Activated CD8-positive, alpha-beta memory T cell treated with anti-CD3 and anti-CD28 coated beads, Interleukin-2, amount 50 U/mL, for 4 hours (primary cell): Measurements from ENCODE around the gene FBXW2.

Experiments
- DNase-seq: peaks from one replicate; pipeline ENCODE4 v3.0.0-alpha.2; 2020

The FBXW2 gene

DNA sequence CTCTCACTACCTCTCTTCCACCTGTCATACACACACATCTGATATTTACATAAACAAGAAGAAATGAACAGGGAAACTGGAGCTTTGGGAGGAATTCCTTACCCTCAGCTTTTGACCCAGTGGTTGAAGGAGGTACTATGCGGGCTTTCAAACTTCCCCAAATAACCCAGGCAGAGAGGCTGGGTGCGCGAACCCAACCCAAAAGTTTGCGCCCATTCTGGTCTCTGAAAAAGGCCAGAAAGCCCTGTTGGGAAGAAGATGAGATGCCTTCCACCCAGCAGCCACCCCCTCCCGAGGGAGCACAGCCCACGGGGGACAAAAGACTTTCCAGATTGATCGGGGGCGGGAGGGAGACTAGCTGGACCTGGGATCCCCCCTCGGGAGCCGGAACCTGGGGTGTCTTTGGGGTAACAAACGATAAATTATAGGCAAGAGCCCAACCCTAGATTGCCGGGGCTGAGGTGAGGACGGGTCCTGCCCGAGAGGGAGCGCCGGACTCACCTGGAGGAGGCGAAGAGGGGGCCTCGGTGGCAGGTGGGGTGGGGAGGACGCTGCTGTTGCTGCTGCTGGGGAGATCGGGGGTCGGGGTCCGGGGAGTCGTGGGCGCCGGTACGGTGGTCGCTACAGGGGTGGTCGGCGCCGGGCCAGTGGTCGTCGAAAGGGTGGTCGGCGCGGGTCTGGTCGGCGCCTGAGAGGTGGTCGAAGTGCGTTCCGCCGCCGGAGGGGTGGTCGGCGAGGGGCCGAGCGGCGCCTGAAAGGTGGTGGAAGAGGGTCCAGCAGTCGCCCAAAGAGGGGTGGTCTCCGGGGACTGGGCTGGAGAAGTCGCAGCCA, 79.7 kb downstream of the FBXW2 start:
- DNase-seq = peak; percentile 30

DNA sequence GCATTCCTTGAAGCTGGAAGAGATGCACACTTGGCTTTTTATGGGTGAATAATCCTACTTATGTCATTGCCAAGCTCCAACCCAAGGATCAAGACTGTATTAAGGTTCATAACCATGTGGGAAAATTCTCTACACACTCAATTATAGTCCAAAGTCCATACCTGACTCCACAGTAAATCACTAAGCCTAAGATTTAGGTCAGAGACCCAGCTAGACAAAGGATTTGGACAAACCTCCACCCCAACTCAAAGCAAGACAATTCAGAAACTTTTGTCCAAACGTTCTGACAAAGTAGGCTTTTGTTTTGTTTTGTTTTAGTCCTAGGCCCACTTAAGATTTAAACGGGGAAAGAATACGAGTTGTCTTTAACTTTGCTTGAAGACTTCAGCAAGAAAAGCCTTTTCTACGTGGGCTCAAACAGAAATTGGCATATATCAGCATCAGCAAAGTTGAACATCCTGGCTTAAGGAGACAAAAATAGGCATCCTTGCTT, 80.6 kb downstream of the FBXW2 start:
- no peak for DNase-seq

DNA sequence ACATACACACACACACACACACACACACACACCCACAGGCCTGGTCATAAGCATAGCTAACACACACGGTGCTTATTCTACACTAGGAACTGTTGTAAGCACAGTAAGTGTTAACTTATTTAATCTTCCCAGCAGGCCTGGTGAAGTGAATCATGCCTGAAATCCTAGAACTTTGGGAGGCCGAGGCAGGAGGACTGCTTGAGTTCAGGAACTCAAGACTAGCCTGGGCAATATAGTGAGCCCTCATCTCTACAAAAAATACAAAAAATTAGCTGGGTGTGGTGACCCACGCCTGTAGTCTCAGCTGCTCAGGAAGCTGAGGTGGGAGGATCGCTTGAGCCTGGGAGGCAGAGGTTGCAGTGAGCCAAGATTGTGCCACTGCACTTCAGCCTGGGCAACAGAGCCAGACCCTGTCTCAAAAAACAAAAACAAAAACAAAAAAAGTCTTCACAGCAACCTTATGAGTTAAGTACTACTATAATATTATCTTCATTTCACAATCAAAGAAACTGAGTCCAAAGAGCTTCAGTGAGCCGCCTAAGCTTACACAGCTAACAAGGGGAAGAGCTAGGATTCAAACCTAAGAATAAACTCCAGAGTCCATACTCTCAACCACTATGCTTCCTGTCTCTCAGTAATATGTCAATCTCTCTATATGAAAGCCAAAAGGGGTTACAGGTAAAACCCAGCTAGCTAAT, 81.2 kb downstream of the FBXW2 start:
- no peak for DNase-seq

DNA sequence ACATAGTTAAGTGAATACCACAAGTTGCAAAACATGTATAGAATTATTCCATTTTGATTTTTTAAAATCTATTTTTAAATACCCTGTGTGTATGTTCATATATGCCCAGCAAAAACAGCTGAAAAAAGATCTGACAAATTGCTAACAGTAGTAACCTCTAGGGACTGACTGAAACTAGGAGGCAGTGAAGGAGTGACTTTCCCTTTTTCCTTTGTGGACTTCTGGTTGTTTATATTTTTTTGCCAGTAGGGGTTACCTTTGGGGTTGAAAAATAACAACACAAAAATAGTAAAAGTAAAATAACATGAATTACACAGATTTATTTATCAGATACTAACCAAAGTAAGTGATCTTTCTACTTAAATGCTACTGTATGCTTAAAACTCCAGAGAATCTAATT, 81.9 kb downstream of the FBXW2 start:
- DNase-seq = no peak

- no peak for DNase-seq
Measured at GRCh38 chr9:120710110-120710981, 82.9 kb downstream of the FBXW2 start.

DNA sequence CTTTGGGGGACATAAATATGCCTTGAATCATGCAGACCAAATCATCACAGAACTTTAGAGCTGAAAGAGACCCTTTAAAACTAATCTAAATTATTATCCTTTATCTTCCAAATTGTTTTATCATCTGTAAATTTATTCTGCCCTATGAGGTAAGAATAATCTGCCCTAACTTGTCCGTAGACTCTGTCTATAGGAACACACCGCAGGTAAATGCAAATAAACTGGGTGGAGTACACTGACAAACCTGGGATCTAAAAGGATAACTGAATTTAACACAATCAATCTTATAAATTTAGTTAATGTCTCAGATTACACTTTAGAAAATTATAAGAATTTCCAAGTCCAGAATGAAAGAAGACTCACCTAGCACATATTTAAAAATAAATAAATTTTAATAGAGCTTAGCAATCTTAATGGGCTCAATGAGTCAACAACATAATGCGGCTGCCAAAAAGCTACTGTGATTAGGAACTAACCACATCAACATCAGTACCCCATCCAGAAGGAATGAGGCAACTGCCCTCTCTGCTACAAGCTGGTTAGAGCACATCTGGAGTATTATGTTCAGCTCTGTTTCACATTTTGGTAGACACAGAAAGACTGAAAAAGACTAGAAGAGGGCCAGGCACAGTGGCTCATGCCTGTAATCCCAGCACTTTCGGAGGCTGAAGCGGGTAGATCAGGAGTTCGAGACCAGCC, 84.5 kb downstream of the FBXW2 start:
- no peak for DNase-seq

GRCh38 chr9:120707170-120707569, 86.0 kb downstream of the FBXW2 start:
- DNase-seq = no peak
